KOPT-K1 (cell line): ENCODE measurements around the gene SRMS.

Source experiments
- H3K27ac ChIP-seq: fragments of 200-600 bp; sonication (generic); 2 replicates; pipeline ENCODE4 v1.5.1; 2016; ENCODE audit warnings: antibody characterized with exemption, mild to moderate bottlenecking, low read depth, low read length; ENCODE audit not compliant: poor library complexity, severe bottlenecking
- H3K36me3 ChIP-seq: fragments of 200-600 bp; sonication (generic); 2 replicates; pipeline ENCODE4 v1.5.1; 2017; ENCODE audit warnings: antibody characterized with exemption, mild to moderate bottlenecking, low read length, moderate library complexity; ENCODE audit not compliant: insufficient read depth
- H3K9me3 ChIP-seq: fragments of 200-600 bp; sonication (generic); 2 replicates; pipeline ENCODE4 v1.5.1; 2017; ENCODE audit warnings: antibody characterized with exemption, low read length, mild to moderate bottlenecking; ENCODE audit not compliant: insufficient read depth, poor library complexity, severe bottlenecking

The SRMS gene

DNA sequence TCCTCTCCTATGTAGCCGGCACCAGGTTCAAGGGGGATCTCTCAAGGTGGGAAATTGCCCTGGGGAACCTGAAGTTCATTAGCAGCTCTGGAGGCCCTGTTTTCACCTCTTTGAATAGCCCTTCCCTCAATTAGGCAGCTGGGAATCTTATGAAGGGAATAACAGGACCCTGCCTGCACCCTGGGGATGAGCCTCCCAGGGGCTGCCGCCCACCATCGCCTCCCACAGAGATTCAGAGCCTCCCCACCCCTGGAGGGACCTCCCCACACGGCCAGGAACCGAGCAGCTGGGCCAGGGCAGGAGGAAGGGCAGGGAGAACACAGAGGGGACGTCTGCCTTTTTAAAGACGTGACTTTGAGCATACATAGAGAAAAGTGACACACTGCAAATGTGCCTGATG lies 44.0 kb downstream of the SRMS start:
- Histone ChIP-seq H3K36me3 (no peaks in the 10 kb centered on the region), H3K27ac (no peak overlapping the region), H3K9me3 (peaks cover 17% of the 10 kb centered on the region)

DNA sequence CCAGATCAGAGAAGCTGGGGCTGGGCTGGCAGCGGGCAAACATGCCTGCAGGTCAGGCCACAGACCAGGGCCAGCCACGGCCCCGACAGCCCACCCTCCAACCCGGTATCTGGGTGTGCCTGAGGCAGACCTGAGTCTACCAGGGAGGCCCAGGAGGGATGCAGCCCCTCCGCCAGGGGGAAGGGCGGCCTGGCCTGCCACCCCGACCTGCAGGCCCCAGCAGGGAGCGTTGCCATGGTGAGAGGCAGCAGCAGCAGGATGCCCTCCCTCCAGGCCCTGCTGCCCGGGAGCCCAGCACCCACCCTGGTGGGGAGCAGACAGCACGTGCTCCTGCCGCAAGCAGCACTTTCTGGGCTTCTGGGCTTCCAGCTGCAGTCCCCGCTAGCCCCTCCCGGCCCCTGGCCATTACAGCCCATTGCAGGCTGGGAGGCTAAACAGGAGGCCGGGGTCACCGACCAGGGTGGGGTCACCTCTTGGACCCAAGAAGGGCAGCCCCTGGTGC lies 44.8 kb downstream of the SRMS start:
- Histone ChIP-seq H3K9me3 (peaks cover 17% of the 10 kb centered on the region), H3K36me3 (no peaks in the 10 kb centered on the region), H3K27ac (no peak overlapping the region)

DNA sequence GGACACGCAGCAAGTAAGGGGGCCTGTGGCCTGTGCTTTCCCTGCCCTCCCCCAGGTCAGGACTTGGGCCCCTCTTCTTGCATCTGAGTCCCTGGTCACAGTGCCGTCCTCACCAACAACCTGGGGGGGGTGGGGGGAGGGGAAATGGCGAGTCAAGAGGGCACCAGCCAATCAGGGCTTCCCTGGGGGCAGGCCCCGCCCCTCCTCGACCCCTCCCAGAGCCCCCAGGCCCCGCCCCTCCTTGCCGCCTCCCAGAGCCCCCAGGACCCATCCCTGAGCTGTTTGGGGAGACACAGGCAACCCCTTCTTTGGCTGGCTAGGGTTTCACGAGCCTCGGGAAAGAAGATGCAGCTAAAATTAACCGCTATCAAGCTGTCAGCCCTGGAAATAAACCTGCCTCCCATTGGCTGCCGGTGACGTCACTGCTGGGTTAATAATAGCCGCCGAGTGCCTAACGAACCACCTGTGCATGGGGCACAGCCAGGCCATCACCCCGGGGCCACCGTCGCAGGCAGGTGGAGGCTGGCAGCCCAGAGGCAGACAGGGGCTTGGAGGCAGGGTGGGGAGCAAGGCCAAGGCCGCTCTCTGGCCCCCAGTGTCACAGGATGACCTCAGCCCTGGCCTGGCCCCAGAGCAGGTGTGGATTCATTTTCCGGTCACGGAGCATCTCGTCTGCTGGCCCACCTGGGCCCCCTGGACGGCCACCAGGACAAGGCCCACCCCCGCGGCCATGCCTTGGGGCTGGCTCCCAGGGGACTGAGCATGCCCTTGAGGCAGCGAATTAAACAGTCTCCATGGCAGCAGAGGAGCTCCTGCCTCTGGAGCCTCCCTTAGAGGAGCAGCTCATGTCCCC lies 45.5 kb downstream of the SRMS start:
- H3K9me3 ChIP-seq: peaks cover 17% of the 10 kb centered on the region
- H3K27ac ChIP-seq: no peak overlapping the region
- no peaks in the 10 kb centered on the region for H3K36me3 ChIP-seq

DNA sequence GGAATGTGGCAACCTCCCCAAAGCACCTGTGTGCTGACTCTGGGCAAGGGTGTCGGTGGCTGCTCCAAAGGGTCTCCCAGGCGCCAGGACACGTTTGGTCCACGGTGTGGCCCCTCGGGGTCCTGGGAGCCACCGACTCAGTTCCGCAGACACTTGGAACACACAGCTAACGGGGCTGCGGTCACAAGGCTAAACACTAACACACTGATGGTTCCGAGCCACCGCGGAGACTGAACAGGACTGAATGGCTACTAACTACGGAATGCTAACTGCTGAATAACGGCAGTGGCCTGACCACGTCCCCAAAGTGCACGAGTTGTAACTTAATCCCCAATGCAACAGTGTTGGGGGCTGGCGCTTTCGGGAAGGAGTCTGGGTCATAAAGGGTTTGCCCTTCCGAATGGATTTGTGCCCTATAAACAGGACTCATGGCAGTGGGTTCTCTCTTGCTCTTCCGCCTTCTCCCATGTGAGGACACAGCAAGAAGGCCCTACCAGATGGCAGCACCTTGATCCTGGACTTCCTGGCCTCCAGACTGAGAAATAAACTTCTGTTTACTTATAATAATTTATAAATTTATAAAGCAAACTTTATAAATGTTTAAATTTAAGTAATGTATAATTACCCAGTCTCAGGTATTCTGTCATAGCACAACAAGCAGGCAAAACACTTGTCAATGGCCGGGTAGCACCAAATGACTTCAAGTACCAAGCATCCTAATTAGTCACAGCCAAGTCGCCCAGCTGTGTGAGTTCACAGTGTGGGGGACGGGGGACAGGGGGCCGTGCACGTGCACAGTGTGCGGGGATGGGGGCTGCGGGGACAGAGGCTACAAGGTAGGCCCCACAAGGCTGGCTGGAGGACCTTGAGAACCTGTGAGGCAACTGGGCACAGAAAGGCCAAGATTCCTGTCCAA lies 46.4 kb downstream of the SRMS start:
- Histone ChIP-seq H3K36me3 (no peaks in the 10 kb centered on the region), H3K27ac (no peak overlapping the region), H3K9me3 (peaks cover 17% of the 10 kb centered on the region)

DNA sequence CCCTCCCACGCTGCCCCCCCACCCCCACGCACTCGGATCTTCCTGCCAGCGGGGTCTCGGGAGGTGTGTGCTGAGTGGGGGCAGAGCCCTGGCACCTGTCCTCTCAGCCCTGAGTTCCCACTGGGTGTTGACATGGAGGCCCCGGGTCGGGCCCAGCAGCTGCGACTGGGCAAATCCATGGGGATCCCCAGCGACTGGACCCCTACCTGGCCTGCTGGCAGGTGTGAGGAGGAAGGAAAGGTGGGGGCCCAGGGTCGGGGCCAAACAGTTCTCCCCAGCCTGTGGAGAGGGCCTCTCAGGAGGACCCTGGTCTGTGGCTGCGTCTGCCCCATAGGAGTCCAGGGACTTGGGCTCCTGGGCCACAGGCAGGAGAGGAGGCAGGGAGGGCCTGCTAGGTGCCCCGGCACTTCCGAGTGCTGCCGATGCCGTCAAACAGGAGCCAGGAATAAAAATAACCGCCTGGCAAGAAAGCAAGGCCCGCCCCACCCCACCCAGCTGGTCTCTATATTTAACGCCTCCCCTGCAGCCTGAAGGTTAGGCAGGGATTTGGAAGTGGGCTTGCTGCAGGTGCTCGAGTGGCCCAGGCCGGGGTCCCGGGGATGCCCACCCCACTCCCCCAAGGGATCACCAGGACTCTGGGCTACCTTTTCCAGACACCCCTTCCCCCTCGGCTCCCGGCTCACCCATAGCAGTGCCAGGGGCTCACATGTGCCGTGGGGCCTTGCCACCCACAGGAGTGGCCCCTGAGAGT lies 47.2 kb downstream of the SRMS start:
- H3K9me3 ChIP-seq: peaks cover 15% of the 10 kb centered on the region
- H3K27ac ChIP-seq: no peak overlapping the region
- H3K36me3 ChIP-seq: no peaks in the 10 kb centered on the region

DNA sequence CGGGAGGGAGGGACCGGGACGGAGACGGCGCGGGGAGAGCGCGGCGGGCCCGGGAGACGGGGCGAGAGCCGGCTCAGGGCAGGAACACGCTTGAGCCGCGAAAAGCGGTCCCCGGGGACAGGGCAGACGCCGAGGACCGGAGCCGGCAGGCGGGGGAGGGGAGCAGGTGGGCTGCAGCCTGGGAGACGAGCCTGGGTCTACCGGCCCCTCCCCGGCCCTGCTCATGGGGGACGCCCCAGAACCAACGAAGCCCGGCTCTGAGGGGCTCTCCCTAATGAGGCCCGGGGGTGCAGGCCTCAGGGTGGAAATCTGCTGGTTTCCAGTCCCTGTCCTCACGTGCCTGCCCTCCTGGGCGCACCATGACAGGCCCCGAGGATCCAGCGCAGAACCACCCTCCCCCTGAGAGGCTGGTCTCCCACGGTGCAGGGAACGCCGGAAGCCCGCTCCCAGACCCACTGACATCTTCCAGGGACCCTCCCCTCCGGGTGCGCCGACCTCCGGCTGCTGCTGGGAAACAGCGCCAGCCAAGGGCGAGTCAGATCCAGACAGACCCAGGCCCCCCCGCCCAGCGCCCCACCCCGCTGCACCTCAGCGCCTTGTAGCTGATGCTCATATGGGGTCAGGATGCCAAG lies 48.1 kb downstream of the SRMS start:
- no peaks in the 10 kb centered on the region for H3K36me3 ChIP-seq
- peaks cover 6% of the 10 kb centered on the region for H3K9me3 ChIP-seq
- no peak overlapping the region for H3K27ac ChIP-seq

DNA sequence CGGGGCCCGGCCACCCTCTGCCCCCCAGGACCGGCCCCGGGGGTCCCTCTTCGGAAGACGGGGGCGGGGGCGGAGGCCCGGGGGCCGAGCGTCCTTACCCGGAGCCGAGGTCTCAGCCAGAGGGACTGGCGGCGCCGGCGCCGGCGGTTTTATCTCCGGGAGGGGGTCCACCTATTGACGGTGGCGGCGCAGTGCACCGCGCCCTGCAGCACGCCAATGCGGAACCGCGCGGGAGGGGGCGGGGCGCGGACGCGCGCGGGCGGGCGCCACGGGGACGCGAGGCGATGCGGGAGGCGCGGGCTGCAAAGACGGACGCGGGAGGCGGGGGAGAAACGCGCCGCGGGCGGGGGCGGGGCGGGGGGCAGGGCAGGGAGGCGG lies 48.6 kb downstream of the SRMS start, which contains the start of gene EEF1A2:
TSS of gene EEF1A2 (minus strand) at position 124 of the 378 bp plus-strand sequence. CDS start 1,320 bp downstream, outside the sequence.
- no peaks in the 10 kb centered on the region for H3K36me3 ChIP-seq
- H3K27ac ChIP-seq: no peak within 1 kb of the TSS
- peaks cover under 1% of the 10 kb centered on the region for H3K9me3 ChIP-seq

DNA sequence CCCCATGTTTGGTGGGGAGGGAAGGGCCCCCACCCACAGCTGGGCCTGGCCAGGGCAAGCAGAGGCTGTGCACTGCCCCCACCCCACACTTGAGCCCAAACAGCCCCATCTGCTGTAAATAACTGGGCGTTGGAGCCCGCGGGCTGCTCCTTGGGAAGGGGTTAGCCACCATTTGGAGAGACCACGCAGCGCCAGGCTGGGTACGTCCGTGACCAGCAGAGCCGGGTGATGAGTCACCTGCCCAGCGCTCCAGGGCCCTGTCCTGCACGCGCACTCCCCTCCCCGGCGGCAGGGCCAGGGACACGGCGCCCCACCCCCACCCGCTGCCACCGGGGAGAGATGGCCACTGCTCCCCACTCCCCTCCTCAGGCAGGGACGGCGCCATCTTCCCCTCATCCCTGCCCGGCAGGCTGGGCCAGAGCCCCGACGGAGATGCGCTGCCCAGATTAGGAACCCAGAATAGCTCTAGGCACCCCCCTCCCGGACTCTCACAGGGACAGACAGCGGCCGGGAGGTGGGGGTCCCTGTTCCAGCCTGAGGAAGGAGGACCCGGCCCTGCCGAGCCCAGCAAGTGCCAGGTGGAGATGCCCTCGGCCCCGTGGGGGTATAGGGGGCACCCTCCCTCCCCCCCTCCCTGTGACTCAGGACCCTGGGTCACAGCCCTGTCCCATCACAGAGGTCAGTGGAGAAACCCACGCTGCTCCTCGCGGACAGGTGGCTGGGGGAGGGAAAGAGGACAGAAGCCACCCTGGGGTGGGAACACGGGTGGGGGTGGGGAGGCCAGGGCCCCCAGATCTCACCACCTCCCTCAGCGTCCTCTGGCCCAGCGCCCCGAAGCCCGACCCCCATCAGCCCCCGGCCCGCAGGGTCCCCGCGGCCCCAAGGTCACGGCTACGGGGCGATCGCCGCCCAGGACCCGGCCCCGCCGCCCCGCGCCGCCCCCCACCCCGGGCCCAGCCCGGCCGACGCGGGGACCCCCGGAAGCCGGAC lies 49.3 kb downstream of the SRMS start:
- Histone ChIP-seq H3K36me3 (no peaks in the 10 kb centered on the region), H3K9me3 (no peaks in the 10 kb centered on the region), H3K27ac (no peak overlapping the region)

DNA sequence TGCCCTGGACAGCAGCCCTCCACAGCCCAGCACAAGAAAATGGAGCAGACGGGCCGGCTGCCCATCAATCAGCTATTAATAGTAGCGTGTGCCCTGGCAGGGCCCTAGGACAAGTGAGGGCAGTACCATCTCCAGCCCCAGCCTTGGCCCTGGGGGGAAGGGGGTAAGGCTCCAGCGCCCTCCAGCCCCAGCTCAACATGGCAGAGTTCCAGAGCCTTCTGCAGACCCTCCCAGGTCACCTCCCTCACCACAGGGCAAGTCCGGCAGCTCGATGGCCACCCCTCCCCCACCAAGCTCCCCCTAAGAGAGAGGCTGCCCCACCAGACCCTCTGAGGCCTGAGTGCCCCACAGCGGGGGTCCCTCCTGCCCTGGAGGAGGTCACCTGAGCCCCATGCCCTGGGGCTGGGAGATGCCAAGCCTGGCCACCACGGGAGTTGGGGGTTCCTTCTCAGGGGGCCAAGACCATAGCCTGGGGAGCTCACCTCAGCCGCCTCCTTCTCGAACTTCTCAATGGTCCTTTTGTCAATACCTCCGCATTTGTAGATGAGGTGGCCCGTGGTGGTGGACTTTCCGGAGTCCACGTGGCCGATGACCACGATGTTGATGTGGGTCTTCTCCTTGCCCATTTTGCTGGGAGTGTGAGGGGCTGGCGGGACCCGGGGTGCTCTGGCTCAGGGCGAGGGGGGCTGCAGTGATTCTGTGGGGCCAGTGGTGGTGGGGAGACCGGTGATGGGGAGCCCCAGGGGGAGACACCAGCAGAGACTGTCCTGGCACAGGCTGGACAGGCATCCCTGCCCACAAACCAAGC lies 50.2 kb downstream of the SRMS start:
- Histone ChIP-seq H3K27ac (no peak overlapping the region), H3K36me3 (no peaks in the 10 kb centered on the region), H3K9me3 (no peaks in the 10 kb centered on the region)

DNA sequence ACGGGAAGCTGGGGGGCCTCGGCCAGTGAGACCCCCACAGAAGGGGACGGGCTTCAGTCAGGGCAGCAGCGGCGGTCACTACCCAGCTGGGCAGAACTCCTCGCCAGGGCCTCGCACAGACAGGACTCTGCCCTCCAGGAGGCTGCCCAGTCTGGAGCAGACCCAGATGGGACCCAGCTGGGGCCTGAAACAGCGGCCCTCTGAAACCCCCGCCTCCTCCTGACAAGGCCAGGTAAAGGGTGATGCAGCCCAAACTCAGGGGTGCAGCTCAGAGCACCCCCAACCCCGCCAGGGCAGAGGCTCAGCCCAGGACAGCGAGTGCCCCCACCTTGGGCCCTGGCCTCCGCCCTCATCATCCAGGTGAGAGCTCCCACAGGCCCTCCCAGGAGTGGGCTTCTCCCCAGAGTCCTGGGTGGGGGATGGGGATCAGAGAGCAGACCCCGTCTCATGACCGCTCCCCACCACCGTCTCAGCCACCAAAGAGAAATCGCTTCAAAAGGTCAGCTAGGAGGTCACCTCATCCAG lies 50.9 kb downstream of the SRMS start:
- Histone ChIP-seq H3K27ac (no peak overlapping the region), H3K36me3 (no peaks in the 10 kb centered on the region), H3K9me3 (no peaks in the 10 kb centered on the region)

DNA sequence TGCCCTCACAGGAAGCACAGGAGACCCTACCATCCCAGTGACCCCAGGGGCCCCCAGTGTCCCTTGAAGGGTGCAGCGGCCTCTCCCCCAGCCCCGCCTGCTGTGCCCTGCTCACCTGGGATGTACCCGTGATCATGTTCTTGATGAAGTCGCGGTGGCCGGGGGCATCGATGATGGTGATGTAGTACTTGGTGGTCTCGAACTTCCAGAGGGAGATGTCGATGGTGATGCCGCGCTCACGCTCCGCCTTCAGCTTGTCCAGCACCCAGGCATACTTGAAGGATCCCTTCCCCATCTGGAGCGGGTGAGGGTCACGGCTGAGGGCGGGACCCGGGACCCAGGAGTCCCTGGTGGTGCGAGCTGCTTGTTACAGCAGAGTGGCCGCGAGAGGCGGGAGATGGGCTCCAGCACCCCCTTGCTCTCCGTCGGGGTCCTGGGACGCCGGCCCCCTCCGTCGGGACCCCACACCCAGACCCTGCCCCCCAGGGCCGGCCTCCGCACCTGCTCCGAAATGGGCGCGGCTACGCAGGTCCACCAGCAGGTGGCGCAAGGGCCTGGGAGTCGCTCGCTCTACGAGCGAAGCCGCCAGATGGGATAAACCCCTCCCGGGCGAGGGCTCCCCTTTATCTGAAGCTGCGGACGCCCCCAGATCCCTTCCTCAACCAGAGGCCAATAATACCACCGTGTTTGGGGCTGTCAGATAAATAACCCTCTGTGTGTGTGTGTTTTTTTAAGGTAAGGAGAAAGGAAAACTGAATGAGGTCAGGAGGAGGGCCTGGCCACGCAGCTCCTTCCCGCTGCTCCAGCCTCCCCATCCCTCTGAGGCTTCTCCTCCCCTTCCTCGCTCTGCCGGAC lies 51.6 kb downstream of the SRMS start:
- Histone ChIP-seq H3K36me3 (no peaks in the 10 kb centered on the region), H3K9me3 (no peaks in the 10 kb centered on the region), H3K27ac (no peak overlapping the region)

DNA sequence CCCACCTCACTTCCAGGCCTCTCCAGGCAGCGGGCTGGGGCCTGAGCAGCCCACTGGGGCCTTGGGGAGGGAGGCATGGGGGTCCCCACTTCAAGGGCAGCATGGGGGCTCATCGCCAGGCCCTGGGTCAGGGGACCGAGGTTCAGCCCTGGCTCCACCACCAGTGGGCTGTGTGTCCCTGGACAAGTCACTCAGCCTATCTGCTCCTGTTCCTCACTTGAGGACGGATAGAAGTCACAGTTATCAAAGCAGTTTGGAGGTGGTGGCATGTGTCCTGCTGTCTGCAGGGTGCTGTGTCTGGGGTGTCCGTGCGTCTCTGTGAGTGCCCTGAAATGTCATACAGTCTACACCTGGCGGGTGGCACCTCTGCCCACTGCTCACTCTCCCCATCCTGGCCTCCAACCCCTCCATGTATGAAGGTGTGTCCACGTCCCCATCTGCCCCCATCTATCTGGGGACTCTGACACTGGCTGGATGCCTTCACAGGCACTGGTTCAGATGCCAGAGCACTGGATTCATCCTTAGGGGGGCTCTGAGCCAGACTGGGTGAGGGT lies 52.3 kb downstream of the SRMS start:
- Histone ChIP-seq H3K27ac (no peak overlapping the region), H3K9me3 (no peaks in the 10 kb centered on the region), H3K36me3 (no peaks in the 10 kb centered on the region)
